Articular chondrocyte of knee joint (primary cell): Measurements from ENCODE around the gene CES5A. TPM values are rescaled to one million over a fixed set of nuclear protein-coding genes. Genes with fewer than 3 reads are reported as not detected.

Experiments used
- total RNA-seq: library from RNA; depleted of rRNA; stranded (reverse); fragments of >200 nt; gene quantifications from 2 replicates; pipeline ENCODE4 v1.2.3, GENCODE V29; 2012

CES5A gene
- total RNA-seq, result not detected in 2 replicates

GRCh38 chr16:55875273-55875672 is at the start of gene CES5A:
CES5A (minus strand) TSS chr16:55875373; CDS start chr16:55875221, 152 bp downstream.

GRCh38 chr16:55832773-55833691 is 42.1 kb downstream of the CES5A start, which contains the start of gene CES1:
CES1 (minus strand) TSS chr16:55833096; CDS start chr16:55833055, 41 bp downstream.

Other genes with a start within 250 kb of the CES5A start
- not detected in 2 replicates for gene SLC6A2, start 219.4 kb downstream of the CES5A start, total RNA-seq
- gene CES1, start 42.3 kb downstream of the CES5A start, total RNA-seq, result 3.7 and 4.8 TPM in 2 replicates